Liver (tissue), 3 donors: ENCODE data around the gene OR1C1.
"Not testable (repeated sequence)": the region's sequence is repeated elsewhere in the genome, so short reads cannot be mapped to it uniquely, and the experiment has no call there.

Source experiments
- EGR1 ChIP-seq, 2 donors: IDR thresholded peaks; 2 replicates each; pipeline ENCODE4 v1.6.1; 2016 to 2018; ENCODE audit warnings: antibody characterized with exemption in 2 of 2, low read depth in 2 of 2
- GABPA ChIP-seq, 2 donors: IDR thresholded peaks in 1 of 2; conservative IDR thresholded peaks in 1 of 2; 2 replicates each; pipeline ENCODE4 v1.6.1; 2016; ENCODE audit warnings: antibody characterized with exemption in 2 of 2, mild to moderate bottlenecking in 1 of 2, moderate library complexity in 1 of 2
- JUND ChIP-seq, 2 donors: IDR thresholded peaks; 2 replicates each; pipeline ENCODE4 v1.6.1; 2016; ENCODE audit warnings: antibody characterized with exemption in 2 of 2
- RAD21 ChIP-seq, 2 donors: IDR thresholded peaks; 2 replicates each; pipeline ENCODE4 v1.6.1; 2016; ENCODE audit warnings: antibody characterized with exemption in 2 of 2, mild to moderate bottlenecking in 2 of 2
- RXRA ChIP-seq, 2 donors: IDR thresholded peaks; 2 replicates each; pipeline ENCODE4 v1.6.1; 2017 to 2018; ENCODE audit warnings: antibody characterized with exemption in 2 of 2, mild to moderate bottlenecking in 1 of 2
- YY1 ChIP-seq: IDR thresholded peaks from 2 replicates; pipeline ENCODE4 v1.6.1; 2016; ENCODE audit warnings: antibody characterized with exemption, mild to moderate bottlenecking
- TF ChIP-seq, protein P1 (sequence below): fragments of 150-350 bp; IDR thresholded peaks from 2 replicates; pipeline ENCODE4 v1.5.1; 2017; ENCODE audit warnings: improper control_type of control experiment, low read depth, low read length; ENCODE audit not compliant: missing input control
- TF ChIP-seq, protein P2 (sequence below): IDR thresholded peaks from 2 replicates; pipeline ENCODE4 v1.6.1; 2016; ENCODE audit warnings: antibody characterized with exemption
- donor health status: healthy.
- donor health status: healthy.

DNA sequence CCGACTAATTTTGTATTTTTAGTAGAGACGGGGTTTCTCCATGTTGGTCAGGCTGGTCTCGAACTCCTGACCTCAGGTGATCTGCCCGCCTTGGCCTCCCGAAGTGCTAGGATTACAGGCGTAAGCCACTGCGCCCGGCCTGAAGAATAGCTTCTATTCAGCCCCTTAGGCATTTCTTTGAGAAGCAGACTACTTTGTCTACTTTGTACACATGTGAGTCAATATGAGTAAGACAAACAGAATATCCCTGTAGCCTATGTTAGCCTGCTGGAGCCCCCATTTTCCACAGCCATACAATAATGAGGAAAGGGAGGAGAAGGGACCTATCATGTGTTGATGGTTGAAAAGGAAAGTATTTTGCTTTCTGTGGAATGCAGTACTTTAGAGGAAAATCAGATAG, 49.7 kb downstream of the OR1C1 start:
- TF ChIP-seq, protein P1, sequence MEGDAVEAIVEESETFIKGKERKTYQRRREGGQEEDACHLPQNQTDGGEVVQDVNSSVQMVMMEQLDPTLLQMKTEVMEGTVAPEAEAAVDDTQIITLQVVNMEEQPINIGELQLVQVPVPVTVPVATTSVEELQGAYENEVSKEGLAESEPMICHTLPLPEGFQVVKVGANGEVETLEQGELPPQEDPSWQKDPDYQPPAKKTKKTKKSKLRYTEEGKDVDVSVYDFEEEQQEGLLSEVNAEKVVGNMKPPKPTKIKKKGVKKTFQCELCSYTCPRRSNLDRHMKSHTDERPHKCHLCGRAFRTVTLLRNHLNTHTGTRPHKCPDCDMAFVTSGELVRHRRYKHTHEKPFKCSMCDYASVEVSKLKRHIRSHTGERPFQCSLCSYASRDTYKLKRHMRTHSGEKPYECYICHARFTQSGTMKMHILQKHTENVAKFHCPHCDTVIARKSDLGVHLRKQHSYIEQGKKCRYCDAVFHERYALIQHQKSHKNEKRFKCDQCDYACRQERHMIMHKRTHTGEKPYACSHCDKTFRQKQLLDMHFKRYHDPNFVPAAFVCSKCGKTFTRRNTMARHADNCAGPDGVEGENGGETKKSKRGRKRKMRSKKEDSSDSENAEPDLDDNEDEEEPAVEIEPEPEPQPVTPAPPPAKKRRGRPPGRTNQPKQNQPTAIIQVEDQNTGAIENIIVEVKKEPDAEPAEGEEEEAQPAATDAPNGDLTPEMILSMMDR: not testable (repeated sequence)
- TF ChIP-seq EGR1 (IDR thresholded peaks at IDR 0.05; ENCODE audit: low read depth in 2 of 2); RXRA (IDR thresholded peaks at IDR 0.05); JUND (IDR thresholded peaks at IDR 0.05); RAD21 (IDR thresholded peaks at IDR 0.05); GABPA (IDR thresholded peaks at IDR 0.05 in 1 of 2, conservative IDR thresholded peaks at IDR 0.05 in 1 of 2); YY1: not testable (repeated sequence)
- TF ChIP-seq, protein P2, sequence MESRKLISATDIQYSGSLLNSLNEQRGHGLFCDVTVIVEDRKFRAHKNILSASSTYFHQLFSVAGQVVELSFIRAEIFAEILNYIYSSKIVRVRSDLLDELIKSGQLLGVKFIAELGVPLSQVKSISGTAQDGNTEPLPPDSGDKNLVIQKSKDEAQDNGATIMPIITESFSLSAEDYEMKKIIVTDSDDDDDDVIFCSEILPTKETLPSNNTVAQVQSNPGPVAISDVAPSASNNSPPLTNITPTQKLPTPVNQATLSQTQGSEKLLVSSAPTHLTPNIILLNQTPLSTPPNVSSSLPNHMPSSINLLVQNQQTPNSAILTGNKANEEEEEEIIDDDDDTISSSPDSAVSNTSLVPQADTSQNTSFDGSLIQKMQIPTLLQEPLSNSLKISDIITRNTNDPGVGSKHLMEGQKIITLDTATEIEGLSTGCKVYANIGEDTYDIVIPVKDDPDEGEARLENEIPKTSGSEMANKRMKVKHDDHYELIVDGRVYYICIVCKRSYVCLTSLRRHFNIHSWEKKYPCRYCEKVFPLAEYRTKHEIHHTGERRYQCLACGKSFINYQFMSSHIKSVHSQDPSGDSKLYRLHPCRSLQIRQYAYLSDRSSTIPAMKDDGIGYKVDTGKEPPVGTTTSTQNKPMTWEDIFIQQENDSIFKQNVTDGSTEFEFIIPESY: not testable (repeated sequence)
